ENCODE data around the gene AAGAB.
"Not testable (repeated sequence)": the region's sequence is repeated elsewhere in the genome, so short reads cannot be mapped to it uniquely, and the experiment has no call there.

Gene AAGAB, protein sequence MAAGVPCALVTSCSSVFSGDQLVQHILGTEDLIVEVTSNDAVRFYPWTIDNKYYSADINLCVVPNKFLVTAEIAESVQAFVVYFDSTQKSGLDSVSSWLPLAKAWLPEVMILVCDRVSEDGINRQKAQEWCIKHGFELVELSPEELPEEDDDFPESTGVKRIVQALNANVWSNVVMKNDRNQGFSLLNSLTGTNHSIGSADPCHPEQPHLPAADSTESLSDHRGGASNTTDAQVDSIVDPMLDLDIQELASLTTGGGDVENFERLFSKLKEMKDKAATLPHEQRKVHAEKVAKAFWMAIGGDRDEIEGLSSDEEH

DNA sequence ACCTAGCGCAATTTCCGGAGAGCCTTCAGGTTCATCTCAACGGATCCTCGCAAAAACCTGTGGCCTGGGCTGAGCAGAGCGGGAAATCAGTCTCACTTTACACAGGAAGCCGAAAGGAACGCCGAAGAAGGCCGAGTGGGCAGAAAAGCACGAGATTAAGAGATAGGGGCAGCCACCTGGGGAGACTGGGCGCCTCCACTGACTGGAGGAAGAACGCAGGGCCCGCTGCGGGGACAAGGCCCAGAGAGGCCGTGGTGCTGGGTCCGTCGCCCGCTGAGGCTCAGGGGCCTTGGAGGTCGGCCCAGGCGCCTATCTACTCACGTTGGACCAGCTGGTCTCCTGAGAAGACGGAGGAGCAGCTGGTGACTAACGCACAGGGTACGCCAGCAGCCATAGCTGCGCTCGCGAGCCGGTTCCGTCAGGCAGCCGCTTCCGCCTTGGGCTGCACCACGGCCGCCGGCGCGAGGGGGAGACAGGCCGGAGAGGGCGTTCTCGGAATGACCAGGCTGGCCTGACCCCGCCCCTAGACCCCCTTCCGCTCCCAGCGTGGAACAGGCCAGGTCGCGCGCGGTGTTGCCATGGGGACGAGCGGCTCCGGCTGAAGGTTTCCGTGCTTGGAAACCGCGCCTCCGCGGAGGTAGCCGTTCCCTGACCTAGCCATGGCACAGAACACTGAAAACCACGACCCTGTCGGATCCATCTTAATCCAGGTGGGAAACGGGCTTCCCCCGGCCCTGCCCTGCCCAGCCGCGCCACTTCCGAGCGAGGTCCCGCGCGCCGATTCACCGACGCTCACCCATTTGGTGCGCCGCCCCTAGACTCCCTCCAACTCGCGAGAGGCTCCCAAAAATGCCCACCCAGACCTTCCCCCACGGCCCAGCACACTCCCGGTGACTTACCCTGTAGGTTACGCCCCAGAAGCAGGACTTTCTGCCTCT lies at the start of gene AAGAB, which contains the start of gene IQCH:
Gene AAGAB, minus strand, starts transcription at position 424 of the 938 bp plus-strand sequence. Its CDS starts 30 bp downstream, at position 394.
Gene IQCH, plus strand, starts transcription at position 549 of the 938 bp plus-strand sequence. Its CDS starts 111 bp downstream, at position 660.
- DNase-seq: peak; percentile 96 to 97

DNA sequence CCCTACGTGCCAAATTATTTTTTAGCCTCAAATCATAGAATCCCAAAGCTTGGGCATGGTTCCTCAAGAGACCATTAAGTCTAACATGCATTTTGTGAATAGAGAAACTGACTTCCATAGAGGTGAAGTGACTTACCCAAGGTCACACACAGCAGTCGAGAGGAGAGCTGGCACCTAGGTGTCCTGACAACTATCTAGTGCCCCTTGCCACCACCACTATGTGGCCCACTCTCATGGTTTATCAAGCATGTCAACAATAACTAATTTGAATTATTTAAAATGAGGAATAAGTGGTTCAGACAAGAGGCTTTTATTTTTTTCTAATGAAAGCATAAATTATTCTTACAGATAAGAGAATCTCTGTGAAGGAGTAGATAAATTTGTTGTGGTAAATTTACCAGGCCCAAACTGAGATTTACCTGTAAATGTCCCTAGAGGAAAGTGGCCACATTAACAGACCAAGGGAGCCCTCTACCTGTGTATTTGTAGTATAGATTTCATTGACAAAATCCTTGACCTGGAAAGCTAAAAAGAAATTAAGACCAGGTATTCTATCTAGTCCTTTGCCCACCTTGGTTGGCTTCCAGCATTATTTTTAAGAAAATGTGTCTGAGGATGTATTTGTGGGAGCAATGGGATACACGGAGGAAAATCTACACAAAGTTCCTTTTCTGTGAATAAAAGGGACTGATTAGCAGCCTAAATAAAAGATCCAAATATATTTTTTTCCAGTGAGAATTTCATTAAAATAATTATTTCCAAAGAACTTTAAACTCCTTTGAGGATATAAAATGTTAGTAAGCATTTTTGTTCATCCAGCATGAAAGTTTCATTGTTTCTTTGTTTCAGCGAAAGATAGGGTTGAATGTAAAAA lies 49.3 kb upstream of the AAGAB start:
- DNase-seq: peak; percentile 17 to 63

DNA sequence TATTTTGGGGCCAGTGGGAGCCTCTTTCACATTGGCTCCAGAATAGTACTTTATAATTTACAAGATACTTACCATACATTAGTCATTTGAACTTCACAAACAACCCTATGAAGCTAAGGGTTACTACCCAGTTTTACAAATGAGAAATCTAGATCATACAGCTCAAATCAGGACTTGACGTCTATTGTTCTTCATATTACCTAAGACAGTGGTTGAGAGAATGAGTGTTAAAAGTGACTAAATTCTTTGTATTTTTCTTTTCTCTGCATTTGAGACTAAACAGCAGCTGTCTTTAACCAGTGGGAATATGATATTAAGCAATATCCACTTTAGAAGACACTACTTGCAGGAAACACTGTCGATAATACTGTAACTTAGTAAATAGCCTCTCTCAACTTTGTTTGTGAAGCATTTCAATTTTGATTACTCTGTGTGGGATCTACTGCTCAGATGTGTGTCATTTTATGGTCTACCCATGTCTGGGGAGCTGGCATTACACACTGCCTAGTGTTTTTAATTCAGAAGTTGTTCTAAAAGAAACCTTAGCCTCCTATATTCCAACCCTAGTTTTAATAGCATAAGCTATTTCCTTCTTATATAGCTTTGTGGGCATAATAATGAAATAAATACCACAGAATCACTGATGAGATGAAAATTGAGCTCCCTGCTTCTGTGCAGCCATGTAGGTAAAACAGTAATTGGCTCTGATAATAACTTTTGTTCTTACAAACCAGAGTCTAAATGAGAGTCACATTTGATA lies 46.0 kb upstream of the AAGAB start:
- no peak for DNase-seq

DNA sequence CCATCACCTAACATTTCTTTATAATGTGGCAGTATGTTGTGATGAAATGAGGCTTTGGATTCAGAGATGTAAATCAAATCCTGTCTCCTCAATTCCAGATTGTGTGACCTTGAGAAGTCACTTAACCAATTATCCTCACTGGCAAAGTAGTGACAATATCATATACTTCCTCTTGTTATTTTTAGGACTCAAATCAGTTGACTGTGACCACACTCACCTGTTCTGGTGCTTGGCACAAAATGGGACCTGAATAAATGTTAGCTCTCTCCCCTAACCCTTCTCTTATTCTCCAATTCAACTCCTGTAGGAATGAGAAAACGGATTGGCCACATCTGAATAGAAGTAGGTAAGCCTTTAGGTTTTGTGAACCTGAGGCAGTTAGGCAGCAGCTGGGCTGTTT lies 42.2 kb upstream of the AAGAB start:
- DNase-seq: no peak

DNA sequence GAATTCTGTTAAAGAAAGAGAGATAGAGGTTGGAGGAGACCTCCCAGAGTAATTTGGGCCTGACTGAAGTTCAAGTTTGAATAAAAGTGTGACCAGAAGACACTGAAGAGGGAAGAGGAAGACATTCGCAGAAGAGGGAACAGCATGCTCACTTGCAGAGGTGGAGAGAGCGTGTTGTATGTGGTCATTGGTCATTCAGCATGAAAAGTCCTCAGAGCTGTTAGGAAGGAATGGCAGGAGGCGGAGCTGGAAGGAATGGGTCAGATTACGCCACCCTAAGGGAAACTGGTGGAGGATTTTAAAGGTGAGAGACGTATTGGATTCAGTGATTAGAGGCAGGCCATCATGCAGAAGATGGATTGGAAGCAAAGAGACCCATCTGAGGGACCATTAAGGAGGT lies 41.7 kb upstream of the AAGAB start:
- no peak for DNase-seq

DNA sequence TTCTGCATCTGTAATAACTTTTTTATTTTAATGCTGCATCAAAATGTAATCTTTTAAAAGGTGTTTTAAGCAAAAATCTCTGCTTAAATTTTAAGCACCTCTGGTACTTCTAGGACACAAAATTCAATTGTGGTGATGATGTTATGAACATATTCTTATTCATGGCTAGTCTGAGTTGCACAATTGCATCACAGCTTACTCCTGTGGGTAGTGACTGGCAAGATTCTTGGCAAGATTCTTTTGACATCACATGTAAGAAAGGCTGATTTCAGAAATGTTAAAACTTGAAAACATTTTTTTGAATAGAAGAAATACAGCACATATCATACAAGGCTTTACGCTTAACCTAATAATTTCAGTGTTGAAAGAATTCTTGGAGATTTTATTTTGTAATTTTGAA lies 35.9 kb upstream of the AAGAB start:
- no peak for DNase-seq

DNA sequence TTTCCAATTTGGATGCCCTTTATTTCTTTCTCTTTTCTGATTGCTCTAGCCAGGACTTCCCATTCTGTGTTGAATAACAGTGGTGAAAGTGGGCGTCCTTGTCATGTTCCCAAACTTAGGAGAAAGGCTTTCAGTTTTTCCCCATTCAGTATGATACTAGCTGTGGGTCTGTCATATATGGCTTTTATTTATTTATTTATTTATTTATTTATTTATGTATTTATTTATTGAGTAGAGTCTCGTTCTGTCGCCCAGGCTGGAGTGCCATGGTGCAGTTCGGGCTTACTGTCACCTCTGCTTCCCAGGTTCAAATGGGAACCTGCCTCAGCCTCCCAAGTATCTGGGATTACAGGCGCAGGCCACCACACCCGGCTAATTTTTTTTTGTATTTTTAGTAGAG lies 31.9 kb upstream of the AAGAB start:
- DNase-seq: not testable (repeated sequence)

DNA sequence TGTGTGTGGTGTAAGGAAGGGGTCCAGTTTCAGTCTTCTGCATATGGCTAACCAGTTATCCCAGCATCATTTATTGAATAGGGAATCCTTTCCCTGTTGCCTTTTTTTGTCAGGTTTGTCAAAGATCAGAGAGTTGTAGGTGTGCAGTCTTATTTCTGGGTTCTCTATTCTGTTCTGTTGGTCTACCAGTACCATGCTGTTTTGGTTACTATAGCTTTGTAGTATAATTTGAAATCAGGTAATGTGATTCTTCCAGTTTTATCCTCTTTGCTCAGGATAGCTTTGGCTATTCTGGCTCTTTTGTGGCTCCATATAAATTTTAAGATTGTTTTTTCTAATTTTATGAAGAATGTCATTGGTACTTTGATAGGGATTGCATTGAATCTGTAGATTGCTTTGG lies 31.2 kb upstream of the AAGAB start:
- not testable (repeated sequence) for DNase-seq

DNA sequence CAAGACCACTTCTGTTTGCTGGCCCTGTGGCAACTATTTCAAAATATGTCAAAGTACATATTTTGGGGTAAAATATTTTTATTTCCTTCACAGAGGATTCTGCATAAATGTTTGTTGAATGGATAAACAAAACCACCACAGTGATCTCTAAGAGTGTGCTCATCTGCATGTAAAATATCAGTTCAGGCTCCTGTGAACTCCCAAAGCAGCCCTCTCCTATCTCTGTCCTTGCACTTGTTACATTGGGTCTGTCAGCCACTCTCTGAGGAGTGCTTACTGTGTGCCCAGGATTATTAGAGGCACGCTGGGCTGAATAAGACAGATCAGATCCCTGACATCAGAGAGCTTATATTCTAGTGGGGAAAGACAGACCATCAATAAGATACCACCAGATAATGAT lies 27.3 kb upstream of the AAGAB start:
- DNase-seq: no peak

DNA sequence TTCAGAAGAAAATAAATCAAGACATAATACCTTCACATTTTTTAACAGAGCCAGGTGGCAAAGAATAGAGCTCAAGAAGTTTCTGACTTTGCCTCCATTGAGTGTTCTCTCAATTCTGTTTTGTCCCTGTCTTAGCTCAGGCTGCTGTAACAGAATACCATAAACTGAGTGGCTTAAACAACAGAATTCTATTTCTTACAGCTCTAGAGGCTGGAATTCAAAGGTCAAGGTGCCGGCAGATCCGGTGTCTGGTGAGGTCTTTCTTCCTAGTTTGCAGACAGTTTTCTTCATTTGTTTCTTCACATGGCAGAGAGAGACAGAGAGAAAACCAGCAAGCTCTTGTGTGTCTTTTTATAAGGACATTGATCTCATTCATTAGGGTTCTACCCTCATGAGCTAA lies 25.8 kb upstream of the AAGAB start:
- DNase-seq: no peak

DNA sequence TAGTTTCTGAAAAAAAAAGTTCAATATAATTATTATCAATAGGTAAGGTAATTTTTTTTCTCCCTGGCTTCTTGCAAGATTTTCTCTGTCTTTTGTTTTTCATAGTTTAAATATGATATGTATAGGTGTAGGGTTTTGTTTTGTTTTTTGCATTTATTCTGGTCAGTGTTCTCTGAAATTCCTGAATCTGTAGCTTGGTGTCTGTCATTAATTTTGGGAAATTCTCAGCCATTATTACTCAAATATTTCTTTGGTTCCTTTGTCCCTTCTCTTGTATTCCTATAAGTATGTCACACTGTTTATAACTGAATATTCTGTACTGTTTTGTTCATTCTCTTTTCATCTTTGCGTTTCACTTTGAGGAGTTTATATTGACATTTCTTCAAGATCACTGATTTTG lies 22.2 kb upstream of the AAGAB start:
- DNase-seq: no peak

DNA sequence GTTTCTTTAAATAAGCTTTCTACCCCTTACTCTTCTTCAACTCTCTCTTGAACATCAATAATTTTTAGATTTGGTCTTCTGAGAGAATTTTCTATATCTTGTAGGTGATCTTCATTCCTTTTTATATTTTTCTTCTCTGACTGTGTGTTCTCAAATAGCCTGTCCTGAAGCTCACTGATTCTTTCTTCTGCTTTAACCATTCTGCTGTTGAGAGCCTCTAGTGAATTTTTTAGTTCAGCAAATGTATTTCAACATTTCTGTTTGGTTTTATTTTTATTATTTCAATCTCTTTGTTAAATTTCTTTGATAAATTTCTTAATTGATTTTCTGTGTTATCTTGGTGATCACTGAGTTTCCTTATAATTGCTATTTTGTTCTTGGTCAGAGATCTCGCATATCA lies 19.8 kb upstream of the AAGAB start:
- DNase-seq: no peak

DNA sequence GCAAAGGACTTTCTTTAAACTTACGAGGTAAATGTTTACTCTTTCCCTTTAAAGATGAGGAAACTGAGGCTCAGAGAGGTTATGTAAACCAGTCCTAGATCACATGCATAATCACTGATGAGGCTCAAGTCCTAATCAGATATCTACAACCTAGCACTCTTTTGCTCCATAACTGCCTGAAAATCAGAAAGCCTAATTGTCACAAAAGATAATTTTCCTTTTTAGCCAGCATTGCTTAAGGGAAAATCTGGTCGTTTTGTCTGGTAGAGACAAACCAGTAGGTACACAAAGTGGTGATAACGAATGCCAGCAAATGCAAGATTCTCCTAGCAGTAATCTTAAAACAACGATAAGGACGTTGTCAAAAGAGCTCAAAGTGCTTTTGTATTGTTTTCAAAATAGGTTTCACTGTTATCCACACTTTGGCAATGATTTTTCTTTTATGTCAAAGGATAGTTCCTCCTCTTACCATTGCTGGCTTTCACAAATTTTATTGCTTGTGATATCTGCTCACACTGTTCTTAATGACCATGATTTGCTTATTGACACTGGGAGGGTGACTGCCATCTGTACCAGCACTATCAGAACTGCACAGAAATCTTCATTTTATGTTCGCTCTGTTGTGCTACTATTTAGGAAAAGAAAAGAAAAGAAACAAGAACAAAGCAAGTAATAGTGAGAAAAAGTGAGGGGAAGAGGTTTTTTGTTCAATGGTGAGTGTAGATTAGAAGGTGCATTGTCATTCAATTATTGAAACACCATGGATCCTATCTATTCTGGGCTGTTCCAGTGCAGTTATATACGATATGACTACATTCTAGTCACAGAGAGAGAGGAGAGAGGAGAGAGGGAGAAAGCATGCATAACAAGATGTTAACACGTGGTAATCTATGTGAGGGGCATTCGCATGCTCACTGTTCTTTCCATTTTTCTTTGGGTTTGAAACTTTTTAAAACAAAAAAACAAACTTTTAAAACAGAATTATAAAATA lies 13.8 kb upstream of the AAGAB start:
- no peak for DNase-seq

DNA sequence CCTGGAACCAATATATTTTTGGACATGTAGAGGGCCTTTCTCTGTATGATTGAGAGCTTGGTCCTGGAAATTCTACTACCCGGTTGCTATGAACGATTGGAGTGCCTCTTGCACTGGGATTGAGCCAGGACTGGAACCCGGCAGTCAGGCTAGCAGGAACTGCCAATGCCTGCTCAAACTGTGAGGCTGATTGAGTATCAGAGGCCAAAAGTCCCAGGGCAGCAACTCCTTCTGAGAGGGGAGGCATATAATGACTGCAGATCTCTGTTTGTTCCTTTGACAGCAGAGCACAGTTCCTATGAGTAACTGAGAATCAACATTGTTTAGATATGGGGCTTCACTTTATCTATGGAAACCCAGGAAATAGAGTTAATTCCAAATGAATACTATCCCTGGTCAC lies 13.0 kb upstream of the AAGAB start:
- DNase-seq: no peak

DNA sequence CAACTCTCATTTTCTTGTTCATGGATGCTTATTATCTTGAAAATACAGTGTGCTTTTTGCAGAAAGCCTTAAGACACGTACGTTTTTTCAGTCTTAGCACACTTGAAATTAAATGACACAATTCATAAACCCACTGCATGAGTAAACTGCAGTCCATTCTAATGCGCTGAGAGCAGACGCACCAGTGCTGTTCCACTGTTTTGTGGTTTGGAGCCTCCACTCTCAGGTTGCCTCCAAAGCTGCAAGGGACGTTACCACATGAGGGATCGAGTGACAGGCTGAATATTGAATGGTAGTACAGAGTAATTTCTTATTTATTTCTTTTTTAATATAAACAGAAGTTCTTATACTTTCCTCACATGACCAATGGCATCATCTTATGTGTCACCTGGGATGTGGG lies 12.4 kb upstream of the AAGAB start:
- DNase-seq: no peak

DNA sequence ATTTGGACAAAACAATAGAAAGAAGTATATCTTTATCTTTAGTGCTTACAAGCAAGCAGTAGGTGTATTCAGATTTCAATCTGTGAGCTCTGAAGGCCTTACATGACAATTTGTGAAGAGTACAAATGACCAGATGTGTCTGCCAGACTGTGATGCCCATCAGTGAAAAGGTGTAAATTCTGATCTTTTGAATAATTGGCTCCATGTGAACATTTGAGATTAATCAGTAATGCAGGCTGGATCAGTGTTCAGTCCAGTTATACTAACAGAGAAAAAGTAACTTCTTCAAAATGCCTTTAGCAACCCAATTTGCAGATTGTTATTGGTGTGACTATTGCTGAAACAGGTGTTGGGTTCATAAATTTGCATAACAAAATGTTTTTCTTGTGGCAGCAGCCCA lies 5.3 kb upstream of the AAGAB start:
- no peak for DNase-seq

DNA sequence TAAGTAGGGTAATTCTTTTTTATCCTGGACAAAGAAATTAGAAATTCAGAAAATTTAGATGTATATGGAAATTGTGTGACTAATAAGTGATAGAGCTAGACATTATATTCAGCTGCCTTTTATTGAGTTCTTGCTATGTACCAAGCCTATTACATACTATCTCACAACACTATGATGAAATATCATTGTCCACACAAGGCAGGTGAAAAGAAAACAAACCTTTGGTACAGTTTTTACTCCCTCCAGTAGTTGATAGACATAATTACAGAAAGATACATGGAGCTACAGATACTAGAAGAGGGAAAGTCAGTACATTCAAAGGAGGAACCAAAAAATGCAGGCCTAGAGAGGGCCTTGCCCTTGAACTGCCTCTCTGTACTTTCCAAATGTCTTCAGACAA lies 4.9 kb upstream of the AAGAB start:
- DNase-seq: no peak

DNA sequence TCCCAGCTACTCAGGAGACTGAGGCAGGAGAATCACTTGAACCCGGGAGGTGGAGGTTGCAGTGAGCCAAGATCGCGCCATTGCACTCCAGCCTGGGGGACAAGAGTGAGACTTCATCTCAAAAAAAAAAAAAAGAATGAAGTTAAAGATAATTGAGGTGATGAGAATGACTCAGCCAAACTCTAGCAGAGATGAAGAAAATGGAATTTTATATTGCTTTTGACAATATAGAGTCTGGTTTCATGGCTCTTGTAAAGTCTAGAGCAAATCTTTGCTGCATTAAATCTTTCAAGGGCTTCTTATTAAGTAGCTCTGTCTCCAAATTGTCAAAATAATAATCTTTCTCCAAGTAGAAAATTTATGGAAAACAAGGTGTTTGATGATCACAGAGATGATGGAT lies 4.0 kb upstream of the AAGAB start:
- not testable (repeated sequence) for DNase-seq

DNA sequence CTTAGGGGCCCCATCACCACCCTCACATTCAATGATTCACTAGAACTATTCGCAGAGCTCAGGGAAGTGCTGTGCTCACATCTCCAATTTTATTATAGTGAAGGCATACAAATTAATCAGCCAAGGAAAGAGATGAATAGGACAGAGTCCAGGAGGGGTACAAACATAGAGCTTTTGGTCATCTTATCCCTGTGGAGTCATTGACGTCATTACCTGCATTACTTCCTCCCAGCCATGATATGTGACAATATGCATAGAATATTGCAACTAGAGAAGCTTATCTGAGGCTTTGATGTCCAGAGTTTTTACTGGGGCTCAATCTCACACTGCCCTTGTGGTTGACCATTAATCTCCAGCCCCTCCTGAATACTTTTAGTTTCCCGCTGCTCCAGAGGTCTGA lies 1.6 kb upstream of the AAGAB start:
- no peak for DNase-seq

DNA sequence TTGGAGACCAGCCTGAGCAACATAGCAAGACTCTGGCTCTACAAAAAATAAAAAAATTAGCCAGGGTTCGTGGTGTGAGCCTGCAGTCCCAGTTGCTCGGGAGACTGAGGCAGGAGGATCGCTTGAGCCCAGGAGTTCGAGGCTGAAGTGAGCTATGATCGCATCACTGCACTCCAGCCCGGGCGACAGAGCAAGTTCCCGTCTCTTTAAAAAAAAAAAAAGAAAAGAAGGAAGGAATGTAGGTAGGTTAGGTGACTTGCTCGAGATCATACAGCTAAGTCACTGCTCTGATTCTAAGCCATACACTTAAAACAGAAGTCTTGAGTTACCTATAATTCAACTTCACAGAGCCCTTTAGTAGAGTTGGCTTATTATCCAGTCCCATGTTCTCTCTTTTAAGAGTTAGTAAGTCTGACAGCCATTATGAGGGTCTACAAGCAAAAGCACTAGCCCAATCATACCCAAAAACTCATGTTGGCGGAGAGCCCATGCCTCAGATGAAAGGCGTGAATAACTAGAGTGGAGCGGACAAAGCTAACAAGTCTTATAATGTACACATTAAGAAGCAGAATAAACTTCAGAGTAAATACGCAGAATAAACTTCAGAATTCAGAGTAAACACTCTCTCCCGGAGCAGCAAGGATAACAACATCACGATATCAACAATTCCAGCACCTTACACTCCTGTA lies 768 bp downstream of the AAGAB start:
- DNase-seq: no peak
